GM19193 (cell line): ENCODE data around the gene FLVCR2.

Experiments
- POLR2A ChIP-seq: IDR thresholded peaks from 4 replicates; pipeline ENCODE4 v1.6.1; 2011; ENCODE audit not compliant: insufficient read depth, insufficient read length; ENCODE audit errors: extremely low read depth

The FLVCR2 gene

DNA sequence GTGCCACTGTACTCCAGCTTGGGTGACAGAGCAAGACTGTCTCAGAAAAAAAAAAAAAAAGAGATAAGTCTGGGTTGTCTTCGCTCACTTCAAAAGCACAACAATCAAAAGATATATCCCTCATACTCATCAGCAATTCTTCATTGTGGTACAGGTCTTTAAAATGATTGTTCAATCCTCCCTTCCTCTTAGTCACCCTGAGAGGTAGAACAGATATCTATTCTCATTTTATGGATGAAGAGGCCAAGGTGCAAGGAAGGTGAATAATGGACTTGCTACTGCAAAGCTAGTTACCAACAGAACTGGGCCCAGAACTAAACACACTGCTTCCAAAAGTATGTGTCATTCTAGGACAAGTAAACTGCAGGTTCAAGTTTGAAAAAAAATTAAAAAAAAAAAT lies 75.1 kb downstream of the FLVCR2 start:
- no peak for TF ChIP-seq POLR2A

DNA sequence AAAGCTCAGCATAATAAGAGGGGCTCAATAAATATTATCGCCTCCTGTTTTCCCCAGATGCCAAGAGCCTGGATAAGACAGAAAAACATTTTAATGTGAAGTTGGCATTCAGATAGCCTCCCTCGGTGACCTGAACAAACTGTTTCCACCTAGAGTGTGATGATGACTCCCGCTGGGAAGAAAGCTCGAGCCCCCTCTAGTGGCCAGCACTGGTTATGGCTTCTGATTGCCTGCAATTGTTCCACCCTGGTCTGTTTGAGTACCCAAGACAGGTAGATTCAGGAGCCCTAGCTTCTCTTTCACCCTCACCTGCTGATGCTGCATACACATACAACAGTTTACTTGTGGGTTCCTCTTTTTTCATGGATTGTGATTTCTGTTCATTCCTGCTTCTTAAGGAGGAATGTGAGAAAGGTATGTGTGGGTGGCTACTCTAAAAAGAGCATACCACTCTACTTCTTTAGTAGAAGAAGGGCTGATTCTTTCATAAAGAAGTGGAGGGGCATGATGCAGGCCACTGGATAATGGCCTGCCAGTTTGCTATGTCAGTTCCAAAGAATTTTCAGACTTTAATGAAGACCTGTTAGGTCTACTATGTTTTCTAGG lies 75.8 kb downstream of the FLVCR2 start:
- TF ChIP-seq POLR2A, result no peak

DNA sequence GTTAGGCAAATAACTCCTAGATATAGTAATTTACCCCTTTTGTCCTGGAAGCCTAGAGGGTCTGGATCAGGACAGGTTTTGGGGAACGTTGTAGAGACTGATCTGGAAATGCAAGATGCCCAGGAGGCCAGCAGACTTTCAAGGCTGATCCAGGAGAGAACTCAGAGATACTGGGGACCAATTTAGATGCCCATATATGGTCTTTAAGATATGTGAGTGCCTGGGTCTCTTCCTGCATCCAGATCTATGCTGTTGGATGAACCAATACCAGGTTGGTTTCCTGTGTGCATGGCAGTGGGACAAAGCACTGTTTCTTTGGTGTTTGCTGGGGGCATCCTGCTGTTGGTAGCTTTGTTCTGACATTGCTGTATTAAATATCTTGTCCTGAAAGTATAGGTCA lies 76.8 kb downstream of the FLVCR2 start:
- no peak for TF ChIP-seq POLR2A

DNA sequence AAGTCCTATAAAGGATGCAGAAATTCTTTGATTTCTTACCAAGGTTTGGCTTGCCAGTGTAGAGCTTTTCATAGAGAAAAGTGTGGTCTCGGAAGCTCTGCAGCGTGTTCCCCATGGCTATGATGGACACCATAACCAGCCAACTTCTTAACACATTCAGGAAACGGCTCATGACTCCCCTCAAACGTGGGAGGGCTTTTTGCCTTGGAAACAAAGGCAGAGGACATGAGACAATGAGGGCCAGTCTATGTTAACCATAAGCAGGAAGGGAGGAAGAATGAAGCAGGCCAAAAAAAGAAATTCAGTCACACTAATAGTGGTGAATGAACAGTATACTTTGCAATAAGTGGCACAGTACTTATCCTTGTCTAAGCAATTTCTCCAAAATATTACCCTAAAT lies 78.9 kb downstream of the FLVCR2 start:
- TF ChIP-seq POLR2A, result no peak

DNA sequence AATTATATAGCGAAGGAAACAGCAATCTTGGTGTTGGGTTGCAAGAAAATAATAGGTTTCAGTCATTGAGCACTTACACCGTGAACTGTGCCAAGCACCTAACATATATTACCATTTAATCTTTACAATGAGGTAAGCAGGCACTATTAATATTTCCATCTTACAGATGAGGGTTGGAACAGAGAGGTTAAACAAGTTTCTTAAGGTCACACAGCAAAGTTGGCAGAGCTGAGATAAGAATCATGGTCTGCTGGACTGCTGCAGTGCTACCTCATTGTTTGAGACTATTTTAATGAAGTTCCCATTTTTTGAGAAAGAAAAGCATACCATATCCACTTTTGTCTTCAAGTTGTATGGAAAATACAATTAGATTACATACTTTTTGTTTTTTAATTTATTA lies 80.5 kb downstream of the FLVCR2 start:
- TF ChIP-seq POLR2A, result no peak

DNA sequence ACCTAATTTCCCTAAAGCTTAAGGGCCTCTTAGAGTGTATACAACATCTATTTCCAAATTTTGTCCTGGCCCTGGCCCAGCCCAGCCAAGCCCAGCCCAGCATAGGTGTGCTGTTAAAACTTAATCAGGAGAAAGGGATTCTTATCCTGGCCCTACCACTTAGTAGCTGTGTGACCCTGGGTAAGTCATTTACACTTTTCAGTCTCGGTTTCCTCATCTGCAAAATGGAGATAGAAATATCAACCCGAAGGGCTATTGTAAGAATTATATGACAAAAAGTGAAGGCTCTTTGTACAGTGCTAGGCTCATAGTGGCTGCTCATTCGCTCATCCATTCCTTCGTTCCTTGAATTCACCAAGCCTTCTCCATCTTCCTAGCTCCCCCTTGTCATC lies 81.8 kb downstream of the FLVCR2 start:
- no peak for TF ChIP-seq POLR2A

DNA sequence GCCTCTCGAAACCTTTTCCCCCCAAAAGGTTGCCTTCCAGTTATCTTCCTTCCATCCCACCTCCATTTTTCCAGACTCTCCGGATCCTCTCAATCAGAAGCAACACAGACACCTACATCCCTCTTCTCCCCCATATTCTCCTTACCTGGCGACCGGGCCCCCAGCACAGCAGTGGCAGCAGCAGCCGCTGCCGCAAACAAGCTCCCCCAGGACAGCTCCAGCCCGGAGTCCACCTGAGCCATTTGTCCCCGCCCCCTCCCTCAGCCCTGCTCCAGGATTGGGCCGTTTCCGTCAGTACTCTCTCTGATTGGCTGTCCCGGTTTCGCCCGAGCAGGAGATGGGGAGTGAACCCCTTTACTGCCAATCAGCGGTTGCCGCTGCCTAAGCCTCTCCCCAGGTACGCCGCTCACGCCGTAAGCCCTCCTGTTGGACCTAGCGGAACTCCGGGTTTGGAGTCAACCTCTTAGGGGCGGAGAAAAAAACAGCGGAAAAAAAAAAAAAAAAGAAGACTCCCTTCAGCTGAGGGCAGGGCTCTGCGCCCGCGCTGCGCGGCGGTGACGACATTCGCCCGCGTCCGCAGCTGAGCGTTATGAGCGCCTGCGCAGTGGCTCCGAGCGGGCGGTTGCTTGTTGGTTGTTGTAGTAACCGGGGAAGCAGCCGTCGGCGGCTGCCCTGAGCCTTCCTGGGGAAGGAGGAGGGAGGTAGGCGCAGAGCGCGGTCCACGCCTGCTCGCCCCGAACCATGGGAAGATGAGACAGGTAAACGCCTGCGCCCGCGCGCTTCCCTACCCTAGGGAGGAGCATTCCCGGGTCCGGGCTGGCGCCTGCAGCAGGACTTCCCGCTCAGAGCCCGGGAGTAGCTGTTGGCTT lies 82.4 kb downstream of the FLVCR2 start, which contains the start of the genes ERG28 and TTLL5:
Gene ERG28, minus strand, starts transcription at position 247 of the 869 bp plus-strand sequence. CDS start 3,374 bp downstream, outside the sequence.
Gene TTLL5, plus strand, starts transcription at position 617 of the 869 bp plus-strand sequence. CDS start 1,904 bp downstream, outside the sequence.
- TF ChIP-seq POLR2A, result peak; percentile 89

DNA sequence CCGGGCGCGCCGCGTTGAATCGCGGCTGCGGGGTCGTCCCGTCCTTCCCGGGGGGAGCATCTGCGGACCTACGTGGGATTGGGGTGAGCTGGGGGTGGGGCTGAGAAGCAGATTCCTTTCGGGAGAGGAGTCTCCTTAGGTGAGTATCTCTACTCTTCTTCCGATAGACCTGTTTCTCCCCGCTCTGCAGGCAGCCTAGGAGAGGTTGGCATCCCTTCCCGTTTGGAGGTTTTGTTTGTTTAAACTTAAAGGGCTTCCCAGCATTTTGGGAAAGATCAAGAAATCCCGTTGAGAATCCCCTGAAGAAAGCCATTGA lies 83.0 kb downstream of the FLVCR2 start:
- no peak for TF ChIP-seq POLR2A

DNA sequence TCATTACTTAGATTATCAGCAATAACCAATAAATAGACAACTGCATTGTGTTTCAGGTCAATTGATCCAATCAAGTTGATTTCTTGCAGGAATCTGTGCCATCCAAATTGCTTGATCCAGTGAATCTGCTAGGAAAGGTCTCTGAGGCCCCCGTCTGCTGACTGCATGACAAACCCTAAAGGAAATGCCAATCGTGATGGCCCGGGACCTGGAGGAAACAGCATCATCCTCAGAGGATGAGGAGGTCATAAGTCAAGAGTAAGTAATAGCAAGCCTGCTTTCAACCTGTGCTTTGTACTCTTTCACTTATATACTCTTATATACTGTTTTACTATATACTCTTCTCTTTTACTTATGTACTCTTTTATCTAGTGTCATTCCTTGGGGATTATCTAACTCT lies 84.5 kb downstream of the FLVCR2 start:
- TF ChIP-seq POLR2A, result no peak

DNA sequence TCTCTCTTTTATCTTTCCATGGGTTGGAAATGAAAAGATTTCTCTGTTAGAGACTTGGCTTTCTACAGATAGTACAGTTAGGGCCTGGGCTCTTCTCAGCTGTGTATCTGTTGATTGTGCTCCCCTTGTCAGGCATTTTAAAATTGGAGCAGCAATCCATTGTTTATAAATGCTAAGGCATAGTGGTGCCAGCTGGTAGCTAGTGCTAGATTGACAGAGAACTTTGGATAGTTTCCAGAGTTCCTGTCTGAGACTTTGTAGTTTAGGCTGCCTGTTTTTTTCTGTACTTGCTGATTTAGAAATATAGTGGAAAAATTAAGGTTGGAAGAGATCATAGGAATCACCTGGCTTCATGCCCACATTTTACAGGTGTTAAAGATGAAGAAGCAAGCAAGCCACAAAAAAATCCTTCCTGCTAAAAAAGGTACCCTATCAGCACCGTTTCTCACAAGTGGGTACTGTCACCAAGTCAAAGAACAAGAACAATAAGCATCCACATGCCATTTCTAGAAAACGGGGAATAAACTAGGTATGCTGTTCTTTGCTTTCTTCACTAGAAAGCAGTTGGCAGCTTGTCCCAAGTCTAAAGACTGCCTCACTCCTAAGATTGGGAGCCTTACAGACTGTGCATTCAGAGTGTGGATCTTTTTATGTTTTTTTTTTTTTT lies 88.8 kb downstream of the FLVCR2 start:
- TF ChIP-seq POLR2A, result no peak

DNA sequence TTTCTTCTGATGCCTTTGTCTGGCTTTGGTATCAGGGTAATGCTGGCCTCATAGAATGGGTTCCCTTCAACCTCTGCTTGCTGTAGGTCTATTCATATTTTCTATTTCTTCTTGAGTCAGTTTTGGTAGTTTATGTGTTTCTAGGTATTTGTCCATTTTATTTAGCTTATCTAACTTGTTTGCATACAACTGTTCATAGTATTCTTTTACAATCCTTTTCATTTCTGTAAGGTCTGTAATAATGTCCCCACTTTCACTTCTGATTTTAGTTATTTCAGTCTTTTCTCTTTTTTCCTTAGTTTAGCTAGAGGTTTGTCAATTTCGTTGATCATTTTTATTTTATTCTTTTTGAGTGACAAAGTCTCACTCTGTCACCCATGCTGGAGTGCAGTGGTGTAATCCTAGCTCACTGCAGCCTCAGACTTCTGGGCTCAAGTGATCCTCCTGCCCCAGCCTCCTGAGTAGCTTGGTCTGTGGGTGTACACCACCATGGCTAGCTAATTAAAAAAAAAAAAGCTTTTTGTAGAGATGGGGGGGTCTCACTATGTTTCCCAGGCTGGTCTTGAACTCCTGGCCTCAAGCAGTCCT lies 94.3 kb downstream of the FLVCR2 start:
- TF ChIP-seq POLR2A, result no peak

DNA sequence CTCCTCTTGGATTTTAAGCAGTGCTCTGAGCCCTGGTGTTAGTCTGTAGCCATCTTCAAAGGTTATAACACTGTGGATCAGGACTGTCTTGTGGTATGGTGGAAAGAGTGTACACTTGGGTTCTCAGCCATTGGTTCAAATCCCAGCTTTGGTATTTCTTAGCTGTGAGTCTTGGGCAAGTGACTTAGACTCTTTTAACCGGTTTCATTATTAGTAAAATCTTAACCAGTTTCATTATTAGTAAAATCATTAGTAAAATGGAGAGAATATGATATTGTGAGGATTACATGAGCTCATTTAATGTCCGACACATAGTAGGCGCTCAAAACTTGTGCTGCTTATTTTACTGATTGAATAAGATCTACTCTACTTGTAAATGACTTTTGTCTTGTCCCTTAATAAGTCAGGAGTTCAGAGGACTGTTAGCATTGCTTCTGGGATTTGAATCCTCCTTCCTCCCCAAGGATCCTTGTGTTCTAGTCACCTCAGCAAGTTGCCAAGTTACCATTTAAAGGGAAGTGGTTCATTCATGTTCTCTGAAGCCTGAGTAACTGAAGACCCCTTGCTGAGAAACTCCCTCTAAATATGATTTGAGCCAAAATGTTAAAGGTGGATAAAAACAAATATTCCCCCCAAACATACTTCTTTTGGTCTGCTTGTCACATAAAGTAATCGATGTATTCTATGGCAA lies 95.1 kb downstream of the FLVCR2 start:
- TF ChIP-seq POLR2A, result no peak

DNA sequence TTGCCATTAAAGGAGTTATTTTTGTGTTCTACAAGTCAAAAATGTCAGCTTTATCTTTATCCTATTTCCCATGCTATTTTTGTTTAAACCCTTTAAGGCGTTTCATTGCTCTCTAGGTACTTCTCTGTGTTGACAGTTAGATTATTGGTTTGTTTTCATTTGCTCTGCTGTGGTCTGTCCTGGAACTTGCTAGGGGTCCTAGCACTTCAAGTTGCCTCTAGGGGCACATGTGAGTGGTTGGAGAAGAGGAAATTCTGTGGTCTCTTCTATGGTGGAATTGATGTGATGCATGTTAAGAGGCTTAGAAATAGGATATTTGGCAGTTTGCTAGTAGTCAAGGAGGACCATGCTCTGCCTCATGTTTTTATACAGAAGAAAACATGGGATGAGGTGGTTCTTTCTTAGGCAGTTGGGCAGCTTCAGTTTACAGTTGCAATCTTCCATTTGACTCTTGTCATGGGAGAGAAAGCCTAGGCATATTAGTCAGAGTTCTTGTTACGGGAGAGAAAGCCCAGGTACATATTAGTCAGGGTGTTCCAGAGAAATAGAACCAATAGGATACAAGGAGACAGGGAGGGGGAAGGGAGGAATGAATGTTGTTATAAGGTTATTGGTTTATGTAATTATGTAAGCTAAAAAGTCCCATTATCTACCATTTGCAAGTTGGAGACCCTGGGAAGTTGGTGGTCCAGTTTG lies 97.0 kb downstream of the FLVCR2 start:
- TF ChIP-seq POLR2A, result no peak

DNA sequence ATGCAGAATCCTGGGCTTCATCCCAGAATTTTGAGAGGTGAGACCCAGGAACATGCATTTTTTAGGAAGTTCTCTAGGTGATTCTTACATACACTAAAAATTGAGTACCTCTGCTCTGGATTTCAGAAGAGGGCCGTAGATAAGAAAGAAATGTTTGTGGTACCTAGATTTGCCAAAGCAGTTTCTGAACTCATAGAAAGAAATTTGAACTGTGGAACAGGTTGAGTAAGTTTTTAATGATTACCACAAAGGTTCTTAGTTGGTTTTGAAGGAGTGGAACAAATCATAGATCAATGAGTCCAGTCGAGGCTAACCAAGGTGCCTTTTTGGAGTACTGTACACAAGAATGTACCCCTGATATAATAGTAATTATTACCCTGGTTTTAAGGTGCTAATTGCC lies 107.5 kb downstream of the FLVCR2 start:
- no peak for TF ChIP-seq POLR2A

DNA sequence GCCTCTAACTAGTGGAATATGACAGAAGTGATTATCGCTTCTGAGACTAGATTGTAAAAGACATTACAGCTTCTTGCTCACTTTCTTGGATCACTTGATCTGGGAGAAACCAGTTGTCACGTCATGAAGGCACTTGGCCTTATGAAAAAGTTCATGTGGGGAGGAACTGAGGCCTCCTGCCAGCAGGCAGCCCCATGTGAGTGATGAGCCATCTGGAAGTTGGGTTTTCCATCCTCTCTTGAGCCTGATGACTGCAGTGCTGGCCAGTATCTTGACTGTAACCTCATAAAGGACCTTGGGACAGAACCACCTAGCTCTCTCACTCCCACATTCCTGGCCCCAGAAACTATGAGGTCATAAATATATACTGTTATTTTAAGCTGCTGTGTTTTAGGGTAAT lies 110.6 kb downstream of the FLVCR2 start:
- no peak for TF ChIP-seq POLR2A

DNA sequence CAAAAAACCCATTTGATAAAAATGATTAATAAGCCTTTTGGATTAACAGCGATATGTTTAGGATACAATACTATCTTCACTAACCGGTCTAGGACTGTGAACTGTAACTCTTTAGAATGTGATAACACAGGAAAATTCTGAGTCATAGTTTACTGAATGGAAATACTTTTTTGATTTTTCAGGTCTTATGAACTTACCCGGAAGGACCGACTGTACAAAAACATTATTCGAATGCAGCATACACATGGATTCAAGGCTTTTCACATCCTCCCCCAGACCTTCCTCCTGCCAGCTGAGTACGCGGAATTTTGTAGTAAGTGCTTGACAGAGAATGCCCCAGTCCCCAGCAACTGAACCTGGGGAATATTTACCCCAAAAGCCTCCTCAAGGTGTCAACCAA lies 111.6 kb downstream of the FLVCR2 start:
- no peak for TF ChIP-seq POLR2A
